ENCODE data around the gene NDUFA11.

Gene NDUFA11

DNA sequence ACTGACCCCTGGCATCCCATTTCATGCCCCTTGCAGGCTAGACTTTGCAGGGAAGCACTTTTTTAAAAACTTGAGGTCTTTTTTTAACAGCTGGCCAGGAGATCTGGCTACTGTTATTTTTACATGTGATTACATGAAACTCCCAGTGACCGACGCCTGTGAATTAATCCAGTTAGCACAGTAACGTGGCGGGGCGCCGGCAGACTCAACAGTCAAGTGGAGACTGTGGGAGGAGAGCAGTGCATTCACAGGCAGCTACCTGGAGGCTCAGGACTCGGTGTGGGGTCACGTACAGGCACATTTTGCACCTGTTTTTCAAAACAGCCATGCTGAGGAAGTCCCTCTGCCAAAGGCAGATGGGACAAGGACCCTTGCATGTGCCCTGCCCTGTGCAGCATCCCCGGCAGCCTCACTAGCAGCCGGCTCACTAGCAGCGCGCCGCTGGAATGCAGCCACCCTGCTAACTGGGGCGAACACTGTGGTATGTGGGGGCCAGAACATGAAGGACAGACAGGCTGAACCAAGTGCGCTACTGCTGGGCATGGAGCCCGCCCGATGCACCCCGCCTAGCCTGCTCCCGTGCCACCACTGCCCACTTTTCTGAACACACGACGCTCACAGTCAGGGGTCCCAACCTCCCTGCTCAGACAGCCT, 29.1 kb upstream of the NDUFA11 start:
- DNase-seq: peak in 24 of 58 donors; percentile 7 to 65 (median 35)

DNA sequence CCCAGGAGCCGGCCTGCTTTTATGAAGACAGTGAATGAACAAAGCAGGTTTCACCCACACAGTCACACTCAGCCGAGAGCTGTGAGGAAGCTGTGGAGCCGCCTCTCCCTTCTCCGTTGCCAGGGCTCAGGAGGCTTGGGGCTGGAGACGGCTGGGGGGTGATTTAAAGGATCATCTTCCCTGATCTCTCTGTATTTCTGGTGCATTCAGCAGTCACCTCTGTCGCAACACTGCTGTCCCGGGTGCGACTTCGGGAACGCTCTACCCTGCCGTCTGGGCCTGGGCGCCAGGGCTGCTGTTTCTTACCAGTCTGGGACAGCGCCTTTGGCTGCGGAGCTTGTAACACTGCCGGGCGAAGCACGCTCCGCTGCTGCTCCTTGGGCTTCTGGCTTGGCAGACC, 28.6 kb upstream of the NDUFA11 start:
- DNase-seq: peak in 31 of 58 donors; percentile 13 to 78 (median 49)

DNA sequence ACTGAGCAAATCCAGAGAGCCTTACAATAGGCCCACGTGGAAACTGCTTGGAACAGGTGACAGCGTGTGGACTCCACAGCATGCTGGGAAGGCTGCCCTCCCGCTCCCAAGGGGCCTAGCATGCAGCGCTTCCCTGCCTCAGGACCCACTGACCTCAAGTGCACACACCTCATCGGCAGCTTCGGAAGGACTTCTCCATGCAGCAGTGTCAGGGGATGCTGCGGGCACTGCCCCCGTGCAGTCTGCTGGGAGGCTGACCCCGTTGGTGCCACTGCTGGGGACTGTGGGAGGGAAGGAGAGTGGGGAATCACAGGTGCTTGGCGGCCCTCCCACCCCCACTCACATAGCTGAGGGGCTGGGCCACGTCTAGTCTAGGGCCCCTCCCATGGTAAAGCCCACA, 27.7 kb upstream of the NDUFA11 start:
- DNase-seq: no peak

- no peak for DNase-seq
Measured at GRCh38 chr19:5929625-5930024, 26.0 kb upstream of the NDUFA11 start.

- no peak for DNase-seq
Measured at GRCh38 chr19:5929179-5929578, 25.6 kb upstream of the NDUFA11 start.

GRCh38 chr19:5927441-5927821, 23.8 kb upstream of the NDUFA11 start:
- DNase-seq: no peak

DNA sequence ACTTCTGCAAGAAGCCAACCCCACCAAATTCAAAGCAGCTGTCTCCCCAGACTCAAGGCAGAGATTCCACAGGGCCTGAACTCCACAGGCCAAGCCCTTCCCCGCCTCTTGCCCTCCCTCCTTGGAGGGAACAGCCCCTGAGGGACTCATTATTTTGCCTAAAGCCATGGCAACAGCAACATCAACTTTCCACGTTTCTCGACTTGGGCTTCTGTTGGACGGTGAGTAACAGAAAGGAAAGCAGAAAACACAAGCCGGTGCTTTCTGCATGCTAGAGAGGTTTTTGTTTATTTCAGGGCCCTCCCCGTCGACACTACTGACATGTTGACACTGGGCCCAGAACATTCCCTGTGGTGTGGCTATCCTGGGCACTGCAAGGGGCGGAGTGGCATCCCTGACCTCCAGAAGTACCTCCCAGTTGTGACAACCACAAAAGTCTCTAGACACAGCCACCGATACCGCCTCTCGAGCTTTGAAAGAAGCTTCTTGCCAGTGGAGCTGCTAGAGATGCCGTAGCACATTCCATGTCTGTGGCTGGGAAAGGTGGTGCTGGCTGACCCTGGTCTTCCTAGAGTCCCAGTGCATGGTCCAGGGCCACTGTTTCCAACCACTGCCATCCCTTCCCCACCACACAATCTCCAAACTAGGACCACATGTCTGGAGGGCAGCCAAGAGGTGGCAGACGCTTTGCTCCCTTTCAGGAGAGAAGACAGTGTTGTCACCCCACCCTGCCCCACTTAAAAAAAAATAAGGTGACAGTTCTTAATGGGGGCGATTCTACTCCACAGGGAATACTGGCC, 23.3 kb upstream of the NDUFA11 start:
- peak in 6 of 58 donors; percentile 6 to 57 (median 32) for DNase-seq

DNA sequence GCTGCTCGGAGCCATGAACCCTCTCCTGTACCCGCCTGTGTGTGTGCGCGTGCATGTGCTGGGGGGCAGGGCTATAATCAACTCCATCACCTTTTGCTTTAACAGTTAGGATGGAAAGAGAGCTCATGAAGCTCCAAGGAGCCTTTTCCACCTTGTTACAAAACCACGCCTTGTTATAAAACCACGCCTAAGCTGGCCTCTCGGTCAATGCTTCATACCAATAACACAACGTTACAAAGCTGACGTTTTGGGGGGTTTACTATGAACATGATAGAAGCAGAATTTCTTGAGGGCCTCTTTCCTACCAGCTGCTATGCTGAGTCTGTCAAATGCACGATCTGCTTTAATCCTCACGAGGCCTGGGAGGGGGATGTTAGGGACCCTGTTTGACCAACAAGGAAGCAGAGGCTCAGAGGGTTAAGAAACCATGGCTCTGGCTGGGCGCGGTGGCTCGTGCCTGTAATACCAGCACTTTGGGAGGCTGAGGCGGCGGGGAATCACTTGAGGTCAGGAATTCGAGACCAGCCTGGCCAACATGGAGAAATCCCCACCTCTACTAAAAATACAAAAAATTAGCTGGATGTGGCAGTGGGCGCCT, 22.3 kb upstream of the NDUFA11 start:
- DNase-seq: no peak

- DNase-seq: no peak
Measured at GRCh38 chr19:5923356-5923755, 19.8 kb upstream of the NDUFA11 start.

DNA sequence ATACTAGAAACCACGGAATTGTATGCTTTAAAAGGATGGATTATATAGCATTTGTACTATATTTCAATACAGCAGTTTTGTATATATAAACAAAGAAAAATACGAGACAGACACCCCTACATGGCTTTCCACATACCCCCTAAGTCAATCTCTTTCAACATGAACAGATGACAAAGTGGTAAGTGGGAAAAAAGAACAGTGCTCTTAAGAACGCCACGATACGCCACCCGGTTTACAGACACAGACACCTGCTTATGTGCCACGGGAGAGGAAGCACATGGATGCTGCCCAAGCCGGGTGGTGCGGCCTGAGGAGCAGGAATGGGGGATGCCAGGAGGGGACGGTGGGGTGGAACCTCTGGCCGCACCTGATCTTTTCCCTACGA, 18.6 kb upstream of the NDUFA11 start:
- no peak for DNase-seq

DNA sequence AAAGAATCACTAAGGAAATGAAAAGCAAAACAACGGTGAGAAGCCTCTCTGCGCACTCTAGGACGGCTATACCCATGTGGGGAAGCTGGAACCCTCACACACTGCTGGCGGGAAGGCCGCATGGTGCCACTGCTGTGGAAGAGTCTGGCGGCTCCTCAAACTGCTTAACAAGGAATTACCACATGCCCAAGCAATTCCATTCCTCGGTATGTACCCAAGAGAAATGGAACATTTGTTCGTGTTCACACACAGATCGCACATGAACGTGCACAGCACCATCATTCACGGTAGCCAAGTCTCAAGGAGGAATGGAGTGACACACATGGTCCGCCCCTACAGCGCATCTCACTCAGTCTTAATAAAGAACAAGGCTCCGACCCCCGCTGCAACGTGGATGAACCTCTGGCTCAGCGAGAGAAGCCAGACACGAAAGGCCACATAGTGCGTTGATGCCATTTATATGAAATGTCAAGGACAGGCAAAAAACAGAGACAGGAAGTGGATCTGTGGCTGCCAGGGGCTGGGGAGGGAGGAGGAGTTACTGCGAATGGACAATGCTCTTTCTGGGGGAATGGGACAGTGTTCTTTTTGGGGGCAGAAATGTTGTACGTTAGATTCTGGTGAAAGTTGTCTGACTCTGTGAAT, 18.0 kb upstream of the NDUFA11 start:
- peak in 1 of 58 donors; percentile 21 for DNase-seq

DNA sequence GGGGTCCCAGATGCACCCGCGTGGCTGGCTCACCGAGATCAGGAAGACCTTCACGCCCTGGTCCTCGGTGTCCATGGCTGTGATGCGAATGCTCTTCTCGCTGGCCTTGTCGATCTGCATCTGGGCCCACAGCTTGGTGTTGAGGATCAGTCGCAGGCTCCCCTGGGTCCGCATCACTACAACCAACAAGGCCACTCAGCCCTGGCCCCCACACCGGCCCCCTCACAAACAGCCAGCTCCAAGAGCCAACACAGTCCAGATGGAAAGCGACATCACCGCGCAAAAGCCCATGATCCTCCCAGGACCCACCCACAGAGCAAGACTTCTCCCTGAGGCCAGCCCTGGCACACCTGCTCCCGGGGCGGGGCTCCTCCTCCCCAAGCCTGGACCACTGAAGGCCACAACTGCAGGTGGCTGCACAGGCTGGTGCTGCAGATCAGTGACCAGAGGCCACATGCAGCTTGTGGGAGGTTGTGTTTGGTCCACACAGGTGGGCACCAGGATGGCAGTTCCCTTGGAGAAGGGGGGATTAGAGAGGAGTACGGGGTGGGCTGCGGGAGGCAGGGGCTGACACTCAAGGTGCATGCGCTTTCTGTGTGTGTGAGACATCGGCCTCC, 15.0 kb upstream of the NDUFA11 start:
- DNase-seq: no peak

DNA sequence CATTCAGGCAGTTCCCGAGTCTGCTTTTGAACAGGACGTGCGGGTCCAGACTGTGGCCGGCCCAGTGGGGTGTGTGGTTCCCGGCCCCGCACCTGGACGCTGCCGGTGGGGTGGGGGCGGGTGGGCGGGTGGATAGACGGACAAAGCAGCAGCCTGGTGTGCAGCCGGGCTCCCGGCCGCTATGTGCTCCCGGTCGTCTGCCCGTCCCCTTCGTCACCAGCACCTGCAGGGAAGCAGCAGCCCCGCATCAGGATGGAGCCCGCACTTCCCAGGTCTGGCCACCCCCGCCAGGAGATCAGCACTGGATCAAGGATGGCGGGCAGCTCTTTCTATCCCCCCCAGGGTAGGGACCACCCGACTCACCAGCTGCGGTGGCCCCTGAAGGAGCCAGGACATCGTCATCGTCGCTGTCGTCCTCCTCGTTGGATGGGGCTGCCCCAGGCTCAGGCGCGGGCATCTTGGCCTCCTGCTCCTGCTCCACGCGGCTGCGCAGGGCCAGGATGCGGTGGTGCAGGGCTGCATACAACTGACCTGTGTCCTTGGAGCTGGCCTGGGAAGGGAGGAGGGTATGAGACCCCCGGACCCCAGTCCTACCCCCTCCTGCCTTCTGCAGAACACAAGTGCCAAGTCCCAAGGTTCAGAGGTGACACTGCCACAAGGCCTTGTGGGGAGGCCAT, 14.0 kb upstream of the NDUFA11 start:
- DNase-seq: no peak

- DNase-seq: no peak
Measured at GRCh38 chr19:5916181-5916708, 12.7 kb upstream of the NDUFA11 start.

DNA sequence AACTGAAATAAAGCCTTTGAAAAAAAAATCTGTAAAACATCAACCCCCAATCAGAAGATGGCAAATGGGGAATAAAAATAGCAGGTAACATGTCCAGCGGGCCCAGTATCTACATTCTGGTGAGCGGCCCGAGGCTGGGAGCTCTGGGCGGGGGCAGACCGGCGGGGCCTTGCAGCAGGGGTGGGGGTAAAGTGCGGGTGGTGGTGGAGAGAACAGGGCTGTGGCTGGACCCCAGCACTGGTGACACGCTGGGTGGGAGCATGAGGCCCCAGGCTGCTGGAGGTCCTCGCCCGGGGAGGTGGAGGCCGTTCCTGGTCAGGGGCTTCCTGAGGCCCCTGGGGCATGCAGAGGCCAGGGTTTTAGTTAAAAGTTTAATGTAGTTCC, 12.2 kb upstream of the NDUFA11 start:
- DNase-seq: no peak

- DNase-seq: no peak
Measured at GRCh38 chr19:5914946-5915781, 11.6 kb upstream of the NDUFA11 start.

- DNase-seq: peak in 1 of 58 donors; percentile 67
Measured at GRCh38 chr19:5914358-5914774, 10.8 kb upstream of the NDUFA11 start.

- DNase-seq: peak in 26 of 58 donors; percentile 2 to 82 (median 30)
Measured at GRCh38 chr19:5913739-5914357, 10.3 kb upstream of the NDUFA11 start, which contains the start of gene CAPS. Gene CAPS, plus strand, starts transcription at chr19:5914254. Its CDS starts 153 bp downstream, at chr19:5914407.

DNA sequence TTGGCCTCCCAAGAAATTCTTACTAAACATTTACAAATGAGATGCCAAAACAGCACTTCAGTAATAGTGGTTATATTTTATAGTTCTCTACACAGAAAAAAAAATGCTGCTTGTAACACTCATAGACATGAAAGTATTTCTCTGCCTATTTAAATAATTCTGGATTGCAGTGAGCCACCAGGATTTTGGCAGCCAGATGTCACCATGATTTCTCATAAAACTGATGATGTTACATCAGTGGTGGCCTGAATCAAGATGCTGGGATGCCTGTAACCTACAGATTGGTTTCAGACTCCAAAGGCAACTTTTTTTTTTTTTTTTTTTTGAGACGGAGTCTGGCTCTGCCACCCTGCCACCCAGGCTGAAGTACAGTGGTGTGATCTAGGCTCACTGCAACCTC, 7.8 kb upstream of the NDUFA11 start:
- no peak for DNase-seq
